Measurements from ENCODE around the gene SRF.

The SRF gene

GRCh38 chr6:43144879-43145278 lies 26.2 kb upstream of the SRF start:
- Histone ChIP-seq H3K4me1 (ENCODE audit: insufficient read depth, low read length, poor library complexity, severe bottlenecking) (peaks cover 20% of the 10 kb centered on the region), H3K36me3 (ENCODE audit: insufficient read depth, low read length) (peaks cover 6% of the 10 kb centered on the region; the same call in 1 of the 2 replicates), H4K20me1 (ENCODE audit: insufficient read depth, low read length, poor library complexity, severe bottlenecking) (no peaks in the 10 kb centered on the region), H3F3A (ENCODE audit: low read depth) (no peaks in the 10 kb centered on the region), H3K9me3 (ENCODE audit: insufficient read depth, low read depth, low read length) (no peaks in the 10 kb centered on the region), H3K4me3 (ENCODE audit: low read length, poor library complexity, severe bottlenecking) (no peak overlapping the region), H3K9ac (ENCODE audit: low read depth, low read length, poor library complexity, severe bottlenecking) (no peak overlapping the region), H3K9me2 (replicated peaks; ENCODE audit: low read depth, low read length) (no peaks in the 10 kb centered on the region), H3K4me2 (ENCODE audit: low read depth, low read length, poor library complexity, severe bottlenecking) (no peak overlapping the region), H3K79me2 (ENCODE audit: insufficient read depth, low read length) (no peaks in the 10 kb centered on the region), H2AFZ (ENCODE audit: low read length) (no peak overlapping the region), H3K27me3 (ENCODE audit: insufficient read depth, low read length, poor library complexity, severe bottlenecking) (no peaks in the 10 kb centered on the region)
- TF ChIP-seq, protein P1, sequence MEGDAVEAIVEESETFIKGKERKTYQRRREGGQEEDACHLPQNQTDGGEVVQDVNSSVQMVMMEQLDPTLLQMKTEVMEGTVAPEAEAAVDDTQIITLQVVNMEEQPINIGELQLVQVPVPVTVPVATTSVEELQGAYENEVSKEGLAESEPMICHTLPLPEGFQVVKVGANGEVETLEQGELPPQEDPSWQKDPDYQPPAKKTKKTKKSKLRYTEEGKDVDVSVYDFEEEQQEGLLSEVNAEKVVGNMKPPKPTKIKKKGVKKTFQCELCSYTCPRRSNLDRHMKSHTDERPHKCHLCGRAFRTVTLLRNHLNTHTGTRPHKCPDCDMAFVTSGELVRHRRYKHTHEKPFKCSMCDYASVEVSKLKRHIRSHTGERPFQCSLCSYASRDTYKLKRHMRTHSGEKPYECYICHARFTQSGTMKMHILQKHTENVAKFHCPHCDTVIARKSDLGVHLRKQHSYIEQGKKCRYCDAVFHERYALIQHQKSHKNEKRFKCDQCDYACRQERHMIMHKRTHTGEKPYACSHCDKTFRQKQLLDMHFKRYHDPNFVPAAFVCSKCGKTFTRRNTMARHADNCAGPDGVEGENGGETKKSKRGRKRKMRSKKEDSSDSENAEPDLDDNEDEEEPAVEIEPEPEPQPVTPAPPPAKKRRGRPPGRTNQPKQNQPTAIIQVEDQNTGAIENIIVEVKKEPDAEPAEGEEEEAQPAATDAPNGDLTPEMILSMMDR (conservative IDR thresholded peaks at IDR 0.05; ENCODE audit: low read length): no peak
- TF ChIP-seq EZH2phosphoT487 (IDR thresholded peaks at IDR 0.05; ENCODE audit: borderline replicate concordance): no peak

DNA sequence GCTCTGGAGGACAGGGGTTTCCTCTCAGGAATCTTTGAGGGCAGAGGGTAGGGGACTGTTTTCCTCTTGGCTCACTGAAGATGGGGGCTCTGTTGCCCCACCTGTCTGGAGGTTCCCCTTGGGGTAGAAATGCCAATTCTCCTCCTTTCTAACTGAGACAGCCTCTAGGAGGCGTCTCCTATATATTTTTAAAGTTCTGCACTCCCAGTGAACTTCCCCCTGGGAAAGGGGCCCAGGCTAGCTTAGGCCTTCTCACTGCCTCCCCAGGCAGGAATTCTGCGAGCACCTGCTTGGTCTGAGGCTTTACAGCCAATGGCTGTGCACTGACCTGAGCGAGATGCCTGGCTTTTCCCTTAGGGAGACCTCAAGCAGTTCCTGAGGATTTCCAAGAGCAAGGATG lies 24.8 kb upstream of the SRF start:
- no peaks in the 10 kb centered on the region for H3F3A ChIP-seq (ENCODE audit: low read depth)
- peaks cover 6% of the 10 kb centered on the region; the same call in 1 of the 2 replicates for H3K36me3 ChIP-seq (ENCODE audit: insufficient read depth, low read length)
- H3K9ac ChIP-seq (ENCODE audit: low read depth, low read length, poor library complexity, severe bottlenecking): no peak overlapping the region

GRCh38 chr6:43146709-43147688 lies 24.1 kb upstream of the SRF start:
- H3K9ac ChIP-seq (ENCODE audit: low read depth, low read length, poor library complexity, severe bottlenecking): no peak overlapping the region
- H3K4me3 ChIP-seq (ENCODE audit: low read length, poor library complexity, severe bottlenecking): no peak overlapping the region
- H2AFZ ChIP-seq (ENCODE audit: low read length): no peak overlapping the region
- no peaks in the 10 kb centered on the region for H3F3A ChIP-seq (ENCODE audit: low read depth)
- TF ChIP-seq, protein P1 (conservative IDR thresholded peaks at IDR 0.05; ENCODE audit: low read length): no peak
- TF ChIP-seq EZH2phosphoT487 (IDR thresholded peaks at IDR 0.05; ENCODE audit: borderline replicate concordance): no peak
- no peaks in the 10 kb centered on the region for H3K9me2 ChIP-seq (replicated peaks; ENCODE audit: low read depth, low read length)
- H4K20me1 ChIP-seq (ENCODE audit: insufficient read depth, low read length, poor library complexity, severe bottlenecking): no peaks in the 10 kb centered on the region
- no peaks in the 10 kb centered on the region for H3K79me2 ChIP-seq (ENCODE audit: insufficient read depth, low read length)
- H3K4me2 ChIP-seq (ENCODE audit: low read depth, low read length, poor library complexity, severe bottlenecking): no peak overlapping the region
- no peaks in the 10 kb centered on the region for H3K9me3 ChIP-seq (ENCODE audit: insufficient read depth, low read depth, low read length)
- peaks cover 14% of the 10 kb centered on the region for H3K4me1 ChIP-seq (ENCODE audit: insufficient read depth, low read length, poor library complexity, severe bottlenecking)
- H3K36me3 ChIP-seq (ENCODE audit: insufficient read depth, low read length): peaks cover 6% of the 10 kb centered on the region; the same call in 1 of the 2 replicates
- no peaks in the 10 kb centered on the region for H3K27me3 ChIP-seq (ENCODE audit: insufficient read depth, low read length, poor library complexity, severe bottlenecking)

More for the DNA sequence above, 24.8 kb upstream of the SRF start:
- H3K79me2 ChIP-seq (ENCODE audit: insufficient read depth, low read length): no peaks in the 10 kb centered on the region
- H3K9me2 ChIP-seq (replicated peaks; ENCODE audit: low read depth, low read length): no peaks in the 10 kb centered on the region
- no peak overlapping the region for H2AFZ ChIP-seq (ENCODE audit: low read length)
- H3K4me2 ChIP-seq (ENCODE audit: low read depth, low read length, poor library complexity, severe bottlenecking): no peak overlapping the region
- H4K20me1 ChIP-seq (ENCODE audit: insufficient read depth, low read length, poor library complexity, severe bottlenecking): no peaks in the 10 kb centered on the region
- H3K4me1 ChIP-seq (ENCODE audit: insufficient read depth, low read length, poor library complexity, severe bottlenecking): peaks cover 20% of the 10 kb centered on the region
- no peaks in the 10 kb centered on the region for H3K27me3 ChIP-seq (ENCODE audit: insufficient read depth, low read length, poor library complexity, severe bottlenecking)
- no peak overlapping the region for H3K4me3 ChIP-seq (ENCODE audit: low read length, poor library complexity, severe bottlenecking)
- H3K9me3 ChIP-seq (ENCODE audit: insufficient read depth, low read depth, low read length): no peaks in the 10 kb centered on the region
- no peak for TF ChIP-seq EZH2phosphoT487 (IDR thresholded peaks at IDR 0.05; ENCODE audit: borderline replicate concordance)
- TF ChIP-seq, protein P1 (conservative IDR thresholded peaks at IDR 0.05; ENCODE audit: low read length): no peak
